ENCODE data around the gene SFXN2. TPM values are rescaled to one million over a fixed set of nuclear protein-coding genes. Genes with fewer than 3 reads are reported as not detected.
"Not testable (repeated sequence)": the region's sequence is repeated elsewhere in the genome, so short reads cannot be mapped to it uniquely, and the experiment has no call there.

SFXN2 gene
- total RNA-seq, 5 donors from 2014 or later (not counting 1 experiment from before 2014, with no cell fraction given), result 9.2 to 32.6 (median 22.6) TPM

- Histone ChIP-seq H3K27ac (ENCODE audit: low read length) (no peak overlapping the region), H3K36me3 (ENCODE audit: control insufficient read depth in 2 of 2, extremely low read depth in 1 of 2, insufficient read depth in 1 of 2, low read length in 1 of 2) (peaks cover 0 to 4% of the 10 kb centered on the region in 2 donors), H3K9me3 (no peaks in the 10 kb centered on the region), H3K27me3 (replicated peaks in 1 of 2; ENCODE audit: control insufficient read depth in 2 of 2, extremely low read depth in 1 of 2, insufficient read depth in 2 of 2, low read length in 1 of 2) (no peaks in the 10 kb centered on the region), H3K4me3 (ENCODE audit: control insufficient read depth in 1 of 2, extremely low read depth in 1 of 2, low read length in 1 of 2) (no peak overlapping the region), H3K4me1 (ENCODE audit: control insufficient read depth in 1 of 2, extremely low read depth in 1 of 2, insufficient read depth in 2 of 2, low read length in 2 of 2) (peaks cover 0 to 13% of the 10 kb centered on the region in 2 experiments)
- ChIA-PET CTCF (no interaction called here), POLR2A (no interaction called here)
- no peak for DNase-seq
- Mint-ChIP-seq H3K9me3 (no peaks in the 10 kb centered on the region), H3K4me3 (peak overlapping the region in 2 of 3 donors; percentile 1 to 9), H3K36me3 (peaks cover 30% of the 10 kb centered on the region), H3K27ac (peak overlapping the region in 1 of 2 donors; percentile 44), H3K27me3 (no peaks in the 10 kb centered on the region), H3K4me1 (peaks cover 39 to 49% (median 48%) of the 10 kb centered on the region in 3 donors)
- WGBS (ENCODE audit: insufficient coverage), result 94% methylated on average over 2 of the region's 9 CpGs
- no peak for ATAC-seq (replicated peaks in 1 of 4)
Measured at GRCh38 chr10:102758240-102758932, 44.0 kb downstream of the SFXN2 start.

GRCh38 chr10:102758933-102759262 is 44.5 kb downstream of the SFXN2 start:
- ATAC-seq (replicated peaks in 1 of 4); H3K27me3 Mint-ChIP-seq; H3K36me3 ChIP-seq (ENCODE audit: control insufficient read depth in 2 of 2, extremely low read depth in 1 of 2, insufficient read depth in 1 of 2, low read length in 1 of 2); DNase-seq; H3K9me3 Mint-ChIP-seq; CTCF ChIA-PET; H3K27ac ChIP-seq (ENCODE audit: low read length); H3K27me3 ChIP-seq (replicated peaks in 1 of 2; ENCODE audit: control insufficient read depth in 2 of 2, extremely low read depth in 1 of 2, insufficient read depth in 2 of 2, low read length in 1 of 2); H3K27ac Mint-ChIP-seq; H3K9me3 ChIP-seq; POLR2A ChIA-PET; H3K4me3 ChIP-seq (ENCODE audit: control insufficient read depth in 1 of 2, extremely low read depth in 1 of 2, low read length in 1 of 2): not testable (repeated sequence)
- H3K36me3 Mint-ChIP-seq, result peaks cover 34% of the 10 kb centered on the region
- peak overlapping the region in 1 of 3 donors; percentile 9 for H3K4me3 Mint-ChIP-seq
- H3K4me1 ChIP-seq (ENCODE audit: control insufficient read depth in 1 of 2, extremely low read depth in 1 of 2, insufficient read depth in 2 of 2, low read length in 2 of 2), result peaks cover 0 to 13% of the 10 kb centered on the region in 2 experiments
- H3K4me1 Mint-ChIP-seq, result peaks cover 35 to 44% (median 43%) of the 10 kb centered on the region in 3 donors
- no CpG with 5 or more reads among the region's 12 CpGs for WGBS (ENCODE audit: insufficient coverage)

GRCh38 chr10:102759497-102760210 is 45.2 kb downstream of the SFXN2 start:
- Histone ChIP-seq H3K9me3 (no peaks in the 10 kb centered on the region), H3K27me3 (replicated peaks in 1 of 2; ENCODE audit: control insufficient read depth in 2 of 2, extremely low read depth in 1 of 2, insufficient read depth in 2 of 2, low read length in 1 of 2) (no peaks in the 10 kb centered on the region), H3K4me3 (ENCODE audit: control insufficient read depth in 1 of 2, extremely low read depth in 1 of 2, low read length in 1 of 2) (no peak overlapping the region), H3K4me1 (ENCODE audit: control insufficient read depth in 1 of 2, extremely low read depth in 1 of 2, insufficient read depth in 2 of 2, low read length in 2 of 2) (peaks cover 0 to 11% of the 10 kb centered on the region in 2 experiments), H3K27ac (ENCODE audit: low read length) (no peak overlapping the region), H3K36me3 (ENCODE audit: control insufficient read depth in 2 of 2, extremely low read depth in 1 of 2, insufficient read depth in 1 of 2, low read length in 1 of 2) (peaks cover 0 to 4% of the 10 kb centered on the region in 2 donors)
- Mint-ChIP-seq H3K27me3 (no peaks in the 10 kb centered on the region), H3K36me3 (peaks cover 42% of the 10 kb centered on the region), H3K9me3 (no peaks in the 10 kb centered on the region), H3K4me3 (no peak overlapping the region), H3K4me1 (peaks cover 41 to 47% (median 41%) of the 10 kb centered on the region in 3 donors), H3K27ac (peak overlapping the region in 1 of 2 donors; percentile 28)
- WGBS (ENCODE audit: insufficient coverage), result no CpG with 5 or more reads among the region's 3 CpGs
- ChIA-PET POLR2A (no interaction called here), CTCF (no interaction called here)
- no peak for DNase-seq
- no peak for ATAC-seq (replicated peaks in 1 of 4)

- DNase-seq, result no peak
- H3K27ac Mint-ChIP-seq, result no peak overlapping the region
- no peak overlapping the region for H3K4me3 Mint-ChIP-seq
- 100% methylated on average over 2 of the region's 4 CpGs for WGBS (ENCODE audit: insufficient coverage)
- no peaks in the 10 kb centered on the region for H3K9me3 Mint-ChIP-seq
- CTCF ChIA-PET, result no interaction called here
- no peaks in the 10 kb centered on the region for H3K27me3 Mint-ChIP-seq
- Histone ChIP-seq H3K27ac (ENCODE audit: low read length) (no peak overlapping the region), H3K36me3 (ENCODE audit: control insufficient read depth in 2 of 2, extremely low read depth in 1 of 2, insufficient read depth in 1 of 2, low read length in 1 of 2) (peaks cover 0 to 6% of the 10 kb centered on the region in 2 donors), H3K4me1 (ENCODE audit: control insufficient read depth in 1 of 2, extremely low read depth in 1 of 2, insufficient read depth in 2 of 2, low read length in 2 of 2) (peaks cover 0 to 9% of the 10 kb centered on the region in 2 experiments), H3K4me3 (ENCODE audit: control insufficient read depth in 1 of 2, extremely low read depth in 1 of 2, low read length in 1 of 2) (no peak overlapping the region), H3K27me3 (replicated peaks in 1 of 2; ENCODE audit: control insufficient read depth in 2 of 2, extremely low read depth in 1 of 2, insufficient read depth in 2 of 2, low read length in 1 of 2) (no peaks in the 10 kb centered on the region), H3K9me3 (no peaks in the 10 kb centered on the region)
- H3K36me3 Mint-ChIP-seq, result peaks cover 54% of the 10 kb centered on the region
- POLR2A ChIA-PET, result no interaction called here
- no peak for ATAC-seq (replicated peaks in 1 of 4)
- peaks cover 48 to 53% (median 53%) of the 10 kb centered on the region in 3 donors for H3K4me1 Mint-ChIP-seq
Measured at GRCh38 chr10:102761981-102762380, 47.5 kb downstream of the SFXN2 start.

GRCh38 chr10:102762401-102763015 is 48.1 kb downstream of the SFXN2 start:
- Histone ChIP-seq H3K27ac (ENCODE audit: low read length) (no peak overlapping the region), H3K36me3 (ENCODE audit: control insufficient read depth in 2 of 2, extremely low read depth in 1 of 2, insufficient read depth in 1 of 2, low read length in 1 of 2) (peaks cover 0 to 6% of the 10 kb centered on the region in 2 donors), H3K9me3 (no peaks in the 10 kb centered on the region), H3K4me1 (ENCODE audit: control insufficient read depth in 1 of 2, extremely low read depth in 1 of 2, insufficient read depth in 2 of 2, low read length in 2 of 2) (peaks cover 0 to 11% of the 10 kb centered on the region in 2 experiments), H3K27me3 (replicated peaks in 1 of 2; ENCODE audit: control insufficient read depth in 2 of 2, extremely low read depth in 1 of 2, insufficient read depth in 2 of 2, low read length in 1 of 2) (no peaks in the 10 kb centered on the region), H3K4me3 (ENCODE audit: control insufficient read depth in 1 of 2, extremely low read depth in 1 of 2, low read length in 1 of 2) (no peak overlapping the region)
- ATAC-seq (replicated peaks in 1 of 4), result no peak
- no peak overlapping the region for H3K27ac Mint-ChIP-seq
- peaks cover 53% of the 10 kb centered on the region for H3K36me3 Mint-ChIP-seq
- H3K4me1 Mint-ChIP-seq, result peaks cover 48 to 53% (median 49%) of the 10 kb centered on the region in 3 donors
- POLR2A ChIA-PET, result interaction anchor here in 1 of 2 donors (0.6 kb wide), 1 partner anchor 554 kb away, joined by 3 read pairs; no protein-coding TSS in a partner anchor
- H3K9me3 Mint-ChIP-seq, result no peaks in the 10 kb centered on the region
- H3K4me3 Mint-ChIP-seq, result no peak overlapping the region
- CTCF ChIA-PET, result interaction anchor here in 1 of 2 donors (0.6 kb wide), 1 partner anchor 575 kb away, joined by 4 read pairs; no protein-coding TSS in a partner anchor
- no peaks in the 10 kb centered on the region for H3K27me3 Mint-ChIP-seq
- WGBS (ENCODE audit: insufficient coverage), result 100% methylated on average over 1 of the region's 7 CpGs
- no peak for DNase-seq

- POLR2A ChIA-PET, result interaction anchor here in 1 of 2 donors (0.6 kb wide), 1 partner anchor 554 kb away, joined by 3 read pairs; no protein-coding TSS in a partner anchor
- H3K9me3 Mint-ChIP-seq, result no peaks in the 10 kb centered on the region
- DNase-seq (no peak), ATAC-seq (replicated peaks in 1 of 4) (no peak)
- CTCF ChIA-PET, result interaction anchor here in 1 of 2 donors (0.6 kb wide), 1 partner anchor 575 kb away, joined by 4 read pairs; no protein-coding TSS in a partner anchor
- H3K27ac Mint-ChIP-seq, result no peak overlapping the region
- no peak overlapping the region for H3K4me3 Mint-ChIP-seq
- Histone ChIP-seq H3K9me3 (no peaks in the 10 kb centered on the region), H3K36me3 (ENCODE audit: control insufficient read depth in 2 of 2, extremely low read depth in 1 of 2, insufficient read depth in 1 of 2, low read length in 1 of 2) (peaks cover 0 to 6% of the 10 kb centered on the region in 2 donors), H3K27me3 (replicated peaks in 1 of 2; ENCODE audit: control insufficient read depth in 2 of 2, extremely low read depth in 1 of 2, insufficient read depth in 2 of 2, low read length in 1 of 2) (no peaks in the 10 kb centered on the region), H3K4me1 (ENCODE audit: control insufficient read depth in 1 of 2, extremely low read depth in 1 of 2, insufficient read depth in 2 of 2, low read length in 2 of 2) (peaks cover 0 to 11% of the 10 kb centered on the region in 2 experiments), H3K4me3 (ENCODE audit: control insufficient read depth in 1 of 2, extremely low read depth in 1 of 2, low read length in 1 of 2) (no peak overlapping the region), H3K27ac (ENCODE audit: low read length) (no peak overlapping the region)
- peaks cover 53% of the 10 kb centered on the region for H3K36me3 Mint-ChIP-seq
- H3K4me1 Mint-ChIP-seq, result peaks cover 46 to 54% (median 50%) of the 10 kb centered on the region in 3 donors
- H3K27me3 Mint-ChIP-seq, result no peaks in the 10 kb centered on the region
- WGBS (ENCODE audit: insufficient coverage), result 87% methylated on average over 6 of the region's 7 CpGs
Measured at GRCh38 chr10:102763037-102763607, 48.7 kb downstream of the SFXN2 start.

All from T-cell (primary cell).